Right lobe of liver (tissue), 6 donors: Measurements from ENCODE around the gene MS4A6E. TPM values are rescaled to one million over a fixed set of nuclear protein-coding genes. Genes with fewer than 3 reads are reported as not detected.
"Not testable (repeated sequence)": the region's sequence is repeated elsewhere in the genome, so short reads cannot be mapped to it uniquely, and the experiment has no call there.

Source experiments
- ATAC-seq, 4 donors: fragments of 200-7000 bp; cut with Tn5 transposase; one replicate each; pipeline ENCODE4 v1.9.1; 2020; ENCODE audit warnings: mild to moderate bottlenecking in 4 of 4, moderate library complexity in 4 of 4
- DNase-seq, 3 donors: peaks; one replicate each; pipeline ENCODE4 v3.0.0-alpha.2; 2020
- H3K27ac ChIP-seq, 3 donors: fragments of 200-600 bp; one replicate each; pipeline ENCODE4 v1.8.0; 2022
- H3K27me3 ChIP-seq, 2 donors: fragments of 200-600 bp; one replicate each; pipeline ENCODE4 v1.8.0; 2022
- H3K36me3 ChIP-seq, 4 donors: fragments of 200-600 bp; sonication (generic) in 1 of 4; one replicate each; pipeline versions ENCODE4 v1.5.1 to v1.8.0; 2017 to 2022; ENCODE audit warnings: control low read depth in 1 of 4
- H3K4me1 ChIP-seq, 4 donors: fragments of 200-600 bp; sonication (generic) in 1 of 4; one replicate each; pipeline versions ENCODE4 v1.5.1 to v1.8.0; 2017 to 2022; ENCODE audit warnings: control low read depth in 1 of 4
- H3K4me3 ChIP-seq, 3 donors: fragments of 200-600 bp; one replicate each; pipeline ENCODE4 v1.8.0; 2022
- H3K9me3 ChIP-seq, 4 donors: fragments of 200-600 bp; sonication (generic) in 1 of 4; one replicate each; pipeline versions ENCODE4 v1.5.1 to v1.8.0; 2017 to 2022; ENCODE audit warnings: control low read depth in 1 of 4
- CTCF ChIP-seq, 4 donors: fragments of 200-600 bp in 3 of 4; fragments of 450-650 bp in 1 of 4; IDR thresholded peaks; one replicate each; pipeline versions ENCODE4 v1.5.1 to v1.8.0; 2016 to 2022; ENCODE audit warnings: antibody characterized with exemption in 4 of 4, mild to moderate bottlenecking in 2 of 4
- POLR2A ChIP-seq: fragments of 450-650 bp; IDR thresholded peaks from one replicate; pipeline ENCODE4 v1.6.1; 2017; ENCODE audit warnings: antibody characterized with exemption, mild to moderate bottlenecking
- WGBS: methylation state at CpG from one replicate; pipeline ENCODE4 v1.1.6; 2018; ENCODE audit warnings: low coverage, low lambda C conversion rate; ENCODE audit not compliant: insufficient coverage; ENCODE audit errors: missing lambda C conversion rate; 5-methylcytosine and 5-hydroxymethylcytosine counted together
- intact Hi-C, 2 donors: fragments of 100-400 bp; cut with DNase I; formaldehyde crosslinking; loops; one replicate each; pipeline versions ENCODE4 v1.11.2 to v1.14.1; 2022
- total RNA-seq, 6 experiments: library from RNA; depleted of rRNA in 2 of 6; stranded (reverse); fragments of >200 nt in 2 of 6; fragmentation: NEBNext Ultra II Directional in 3 of 6; extraction: Animal tissue kit (Norgen Biotek cat#: 25700) in 3 of 6; gene quantifications; one replicate each; pipeline versions ENCODE4 v1.1.0 to v1.2.4, GENCODE V29; 2016 to 2023
- donor health status: DM: no; HTN: yes; CAD: no.
- donor health status: DM: no; HTN: no; CAD: no.
- donor health status: DM: no; HTN: no; CAD: no.
- donor health status: DM: no; HTN: yes; CAD: no.
- donor health status: DM: no; HTN: yes; CAD: no.

MS4A6E gene
- total RNA-seq, 6 experiments from 2014 or later = not detected

GRCh38 chr11:60360621-60361020 is 33.6 kb downstream of the MS4A6E start:
- WGBS = 27% methylated on average over 3 of the region's 4 CpGs
- intact Hi-C loops = no loop called here

GRCh38 chr11:60362241-60362640 is 35.2 kb downstream of the MS4A6E start:
- DNase-seq = no peak
- TF ChIP-seq POLR2A = no peak
- TF ChIP-seq CTCF (IDR thresholded peaks at IDR 0.05) = no peak
- no peak for ATAC-seq
- no peaks in the 10 kb centered on the region for H3K27me3 ChIP-seq
- 21% methylated on average over 1 of the region's 1 CpG for WGBS
- H3K4me1 ChIP-seq = no peaks in the 10 kb centered on the region
- no peaks in the 10 kb centered on the region for H3K9me3 ChIP-seq
- H3K4me3 ChIP-seq = no peak overlapping the region
- no peak overlapping the region for H3K27ac ChIP-seq
- intact Hi-C loops = no loop called here
- H3K36me3 ChIP-seq = no peaks in the 10 kb centered on the region

More at GRCh38 chr11:60360621-60361020, 33.6 kb downstream of the MS4A6E start:
- TF ChIP-seq CTCF (IDR thresholded peaks at IDR 0.05) (no peak), POLR2A (no peak)
- Histone ChIP-seq H3K4me3 (no peak overlapping the region), H3K27me3 (no peaks in the 10 kb centered on the region), H3K36me3 (no peaks in the 10 kb centered on the region), H3K9me3 (no peaks in the 10 kb centered on the region), H3K27ac (no peak overlapping the region), H3K4me1 (no peaks in the 10 kb centered on the region)
- no peak for ATAC-seq
- no peak for DNase-seq

GRCh38 chr11:60363542-60364470 is 36.8 kb downstream of the MS4A6E start:
- Histone ChIP-seq H3K36me3 (no peaks in the 10 kb centered on the region), H3K4me3 (no peak overlapping the region), H3K27ac (no peak overlapping the region), H3K9me3 (no peaks in the 10 kb centered on the region), H3K4me1 (no peaks in the 10 kb centered on the region), H3K27me3 (no peaks in the 10 kb centered on the region)
- 31% methylated on average over 7 of the region's 7 CpGs for WGBS
- intact Hi-C loops = no loop called here
- ATAC-seq = peak; percentile 90 to 94 (median 91)
- TF ChIP-seq POLR2A (no peak), CTCF (IDR thresholded peaks at IDR 0.05) (peak; percentile 72 to 74 (median 74))
- DNase-seq = peak in 2 of 3 donors; percentile 30 to 68

- DNase-seq, ATAC-seq, H3K36me3 ChIP-seq, H3K27me3 ChIP-seq, H3K4me1 ChIP-seq, H3K27ac ChIP-seq, H3K9me3 ChIP-seq, intact Hi-C loops, H3K4me3 ChIP-seq: not testable (repeated sequence)
- WGBS = 71% methylated on average over 11 of the region's 15 CpGs
Measured at GRCh38 chr11:60366262-60366904, 39.3 kb downstream of the MS4A6E start.

- Histone ChIP-seq H3K4me1 (no peaks in the 10 kb centered on the region), H3K4me3 (no peak overlapping the region), H3K27ac (no peak overlapping the region), H3K27me3 (no peaks in the 10 kb centered on the region), H3K9me3 (no peaks in the 10 kb centered on the region), H3K36me3 (no peaks in the 10 kb centered on the region)
- DNase-seq (no peak), ATAC-seq (peak in 1 of 4 donors; percentile 9)
- 36% methylated on average over 2 of the region's 2 CpGs for WGBS
- TF ChIP-seq CTCF (IDR thresholded peaks at IDR 0.05) = no peak
- TF ChIP-seq POLR2A = no peak
- intact Hi-C loops = no loop called here
Measured at GRCh38 chr11:60367009-60367408, 40.0 kb downstream of the MS4A6E start.
